HG02852 (cell line): ENCODE results near the gene RAB30.
A peak's percentile ranks its signal among the peaks of the same experiment; 100 is the strongest.
"Not testable (repeated sequence)": the region's sequence is repeated elsewhere in the genome, so short reads cannot be mapped to it uniquely, and the experiment has no call there.

Experiments
- ATAC-seq: cut with Tn5 transposase; IDR thresholded peaks from one replicate; pipeline ENCODE4 v1.9.1; 2021; ENCODE audit warnings: mild to moderate bottlenecking, moderate library complexity; ENCODE audit not compliant: unreplicated experiment

Gene RAB30

GRCh38 chr11:82950502-82950901 is 121.2 kb downstream of the RAB30 start:
- not testable (repeated sequence) for ATAC-seq

GRCh38 chr11:82949352-82949751 is 122.3 kb downstream of the RAB30 start:
- ATAC-seq = no peak

- ATAC-seq = no peak
These were observed 126.0 kb downstream of the RAB30 start for GRCh38 chr11:82945682-82946081.

GRCh38 chr11:82945041-82945440 is 126.7 kb downstream of the RAB30 start:
- not testable (repeated sequence) for ATAC-seq

- ATAC-seq = no peak
These were observed 127.5 kb downstream of the RAB30 start for GRCh38 chr11:82944198-82944597.

GRCh38 chr11:82943430-82943829 is 128.3 kb downstream of the RAB30 start:
- ATAC-seq = not testable (repeated sequence)

GRCh38 chr11:82942376-82942775 is 129.3 kb downstream of the RAB30 start:
- ATAC-seq = no peak

GRCh38 chr11:82939456-82939855 is 132.2 kb downstream of the RAB30 start:
- no peak for ATAC-seq

- no peak for ATAC-seq
These were observed 134.1 kb downstream of the RAB30 start for GRCh38 chr11:82937554-82937953.

- no peak for ATAC-seq
These were observed 135.4 kb downstream of the RAB30 start for GRCh38 chr11:82936261-82936660.

GRCh38 chr11:82932564-82932963 is 139.1 kb downstream of the RAB30 start:
- ATAC-seq = no peak

GRCh38 chr11:82930734-82931133 is 141.0 kb downstream of the RAB30 start:
- no peak for ATAC-seq

- ATAC-seq = no peak
These were observed 141.5 kb downstream of the RAB30 start for GRCh38 chr11:82930229-82930628.

- ATAC-seq = no peak
These were observed 142.6 kb downstream of the RAB30 start for GRCh38 chr11:82929121-82929520.

GRCh38 chr11:82927264-82927880 is 144.3 kb downstream of the RAB30 start:
- peak; percentile 69 for ATAC-seq

- ATAC-seq = no peak
These were observed 147.0 kb downstream of the RAB30 start for GRCh38 chr11:82924522-82925224.
